SK-MEL-5 (cell line): ENCODE results near the gene RPL35. TPM values are rescaled to one million over a fixed set of nuclear protein-coding genes. Genes with fewer than 3 reads are reported as not detected.
A peak's percentile ranks its signal among the peaks of the same experiment; 100 is the strongest.

Experiments used
- DNase-seq: peaks from one replicate; pipeline ENCODE4 v3.0.0-alpha.2; 2016; ENCODE audit warnings: low read depth, low spot score
- in situ Hi-C: cut with HindIII; loops from 2 replicates; pipeline ENCODE4 v1.10.0; 2016; ENCODE audit warnings: low sequenced_read_pairs, high pct_unique_total_duplicates, low pct_unique_long_range_greater_than_20kb
- total RNA-seq: library from RNA; depleted of rRNA; stranded (reverse); fragments of >200 nt; shearing (Covaris generic); gene quantifications from 2 replicates; pipeline ENCODE4 v1.2.3, GENCODE V29; 2014

RPL35 gene
- total RNA-seq, 1 experiment from 2014 or later = 2,870 TPM

GRCh38 chr9:124881138-124881743 is 19.5 kb upstream of the RPL35 start:
- no peak for DNase-seq
- in situ Hi-C loops = loop anchor here (25.0 kb wide), 1 partner anchor 119 kb away; the partner anchor contains the start of gene NR6A1

- DNase-seq = no peak
- in situ Hi-C loops = loop anchor here (25.0 kb wide), 1 partner anchor 118 kb away; the partner anchor contains the start of gene NR6A1
These were observed 18.7 kb upstream of the RPL35 start for GRCh38 chr9:124880501-124880900.

GRCh38 chr9:124879226-124879625 is 17.5 kb upstream of the RPL35 start:
- in situ Hi-C loops = loop anchor here (25.0 kb wide), 1 partner anchor 117 kb away; the partner anchor contains the start of gene NR6A1
- DNase-seq = no peak

- no peak for DNase-seq
- in situ Hi-C loops = loop anchor here (25.0 kb wide), 1 partner anchor 116 kb away; the partner anchor contains the start of gene NR6A1
These were observed 16.8 kb upstream of the RPL35 start for GRCh38 chr9:124878518-124878917.

GRCh38 chr9:124878021-124878420 is 16.3 kb upstream of the RPL35 start:
- no peak for DNase-seq
- in situ Hi-C loops = loop anchor here (25.0 kb wide), 1 partner anchor 116 kb away; the partner anchor contains the start of gene NR6A1

GRCh38 chr9:124877021-124877782 is 15.4 kb upstream of the RPL35 start:
- no peak for DNase-seq
- in situ Hi-C loops = loop anchor here (25.0 kb wide), 1 partner anchor 115 kb away; the partner anchor contains the start of gene NR6A1

GRCh38 chr9:124875501-124875900 is 13.7 kb upstream of the RPL35 start:
- in situ Hi-C loops = loop anchor here (25.0 kb wide), 1 partner anchor 113 kb away; the partner anchor contains the start of gene NR6A1
- DNase-seq = no peak

GRCh38 chr9:124873664-124874063 is 11.9 kb upstream of the RPL35 start:
- in situ Hi-C loops = no loop called here
- DNase-seq = no peak

- no peak for DNase-seq
- in situ Hi-C loops = no loop called here
These were observed 9.4 kb upstream of the RPL35 start for GRCh38 chr9:124871156-124871561.

- no peak for DNase-seq
- in situ Hi-C loops = no loop called here
These were observed 9.0 kb upstream of the RPL35 start for GRCh38 chr9:124870723-124871122.

- in situ Hi-C loops = no loop called here
- no peak for DNase-seq
These were observed 8.3 kb upstream of the RPL35 start for GRCh38 chr9:124869986-124870560.

GRCh38 chr9:124869466-124869985 is 7.8 kb upstream of the RPL35 start:
- no peak for DNase-seq
- in situ Hi-C loops = no loop called here

GRCh38 chr9:124868511-124869465 is 7.0 kb upstream of the RPL35 start:
- in situ Hi-C loops = no loop called here
- peak; percentile 85 for DNase-seq

GRCh38 chr9:124863371-124863871 is 1.7 kb upstream of the RPL35 start:
- in situ Hi-C loops = no loop called here

GRCh38 chr9:124860582-124861341 is 995 bp downstream of the RPL35 start:
- DNase-seq = no peak
- in situ Hi-C loops = no loop called here

More at GRCh38 chr9:124863371-124863871, 1.7 kb upstream of the RPL35 start:
- no peak for DNase-seq
